GM19324 (cell line): ENCODE data around the gene SUMF1.
"Not testable (repeated sequence)": the region's sequence is repeated elsewhere in the genome, so short reads cannot be mapped to it uniquely, and the experiment has no call there.

ENCODE experiments used
- ATAC-seq: cut with Tn5 transposase; IDR thresholded peaks from one replicate; pipeline ENCODE4 v1.9.1; 2021; ENCODE audit warnings: mild to moderate bottlenecking, moderate library complexity; ENCODE audit not compliant: unreplicated experiment, low FRiP score

The SUMF1 gene

GRCh38 chr3:4464576-4464975 lies 2.5 kb downstream of the SUMF1 start:
- ATAC-seq, result no peak

- no peak for ATAC-seq
Measured at GRCh38 chr3:4462369-4463040, 4.6 kb downstream of the SUMF1 start.

- no peak for ATAC-seq
Measured at GRCh38 chr3:4461468-4462090, 5.5 kb downstream of the SUMF1 start.

- ATAC-seq, result no peak
Measured at GRCh38 chr3:4460334-4460733, 6.7 kb downstream of the SUMF1 start.

DNA sequence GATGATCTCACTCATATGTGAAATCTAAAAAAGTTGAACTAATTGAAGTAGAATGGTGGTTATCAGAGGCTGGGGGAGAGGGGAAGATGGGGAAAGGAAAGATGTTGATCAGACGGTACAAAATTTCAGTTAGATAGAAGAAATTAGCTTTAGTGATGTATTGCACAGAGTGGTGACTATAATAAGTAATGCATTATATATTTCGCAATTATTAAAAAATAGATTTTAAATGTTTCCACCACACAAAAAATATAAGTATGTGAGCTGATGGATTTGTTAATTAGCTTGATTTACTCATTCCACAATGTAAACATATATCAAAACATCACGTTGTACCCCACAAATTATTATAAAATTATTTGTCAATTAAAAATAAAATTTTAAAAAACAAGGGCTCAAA lies 8.1 kb downstream of the SUMF1 start:
- no peak for ATAC-seq

DNA sequence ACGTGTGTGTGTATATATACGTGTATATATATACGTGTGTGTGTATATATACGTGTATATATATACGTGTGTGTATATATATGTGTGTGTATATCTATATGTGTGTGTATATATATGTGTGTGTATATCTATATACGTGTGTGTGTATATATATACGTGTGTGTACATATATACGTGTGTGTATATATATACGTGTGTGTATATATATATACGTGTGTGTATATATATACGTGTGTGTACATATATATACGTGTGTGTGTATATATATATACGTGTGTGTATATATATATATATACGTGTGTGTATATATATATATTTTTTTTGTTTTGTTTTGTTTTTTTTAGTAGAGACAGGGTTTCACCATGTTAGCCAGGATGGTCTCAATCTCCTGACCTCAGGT lies 10.3 kb downstream of the SUMF1 start:
- ATAC-seq, result not testable (repeated sequence)

GRCh38 chr3:4454142-4454541 lies 12.9 kb downstream of the SUMF1 start:
- ATAC-seq, result no peak

DNA sequence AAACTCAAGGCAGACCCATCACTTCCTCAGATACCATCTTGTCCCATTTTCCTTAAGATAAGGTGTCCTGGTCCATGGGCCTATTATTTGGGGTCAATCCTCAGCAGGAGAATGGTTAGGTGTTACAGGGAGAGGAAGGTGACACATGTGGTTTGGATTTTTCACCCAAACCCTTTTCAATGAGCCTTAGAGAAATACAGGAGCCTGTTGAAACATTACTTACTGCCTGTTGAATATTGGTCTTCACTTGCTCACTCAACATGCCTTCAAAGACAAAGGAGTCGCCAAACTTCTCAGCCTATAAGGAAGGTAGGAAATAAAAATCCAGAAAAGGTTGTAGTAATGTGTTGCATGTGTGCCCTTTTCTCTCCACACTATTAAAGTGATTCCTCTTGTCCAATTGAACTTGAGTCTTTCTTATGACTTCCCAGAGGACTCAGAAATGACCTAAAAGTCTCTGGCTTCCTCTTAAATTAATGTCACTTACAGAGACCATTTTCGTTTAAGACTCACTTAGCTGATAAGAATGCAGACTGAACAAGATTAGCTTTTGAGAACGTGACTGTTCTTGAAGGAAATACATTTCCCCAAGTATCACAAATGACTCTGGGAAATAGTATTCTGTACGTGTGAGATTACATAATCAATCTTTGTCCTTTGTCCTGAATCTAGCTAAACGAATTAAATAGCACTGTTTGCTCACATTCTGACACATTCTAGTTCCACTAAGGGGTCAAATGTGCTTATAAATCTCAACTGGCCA lies 17.8 kb downstream of the SUMF1 start:
- ATAC-seq, result no peak

- no peak for ATAC-seq
Measured at GRCh38 chr3:4448187-4448586, 18.9 kb downstream of the SUMF1 start.

DNA sequence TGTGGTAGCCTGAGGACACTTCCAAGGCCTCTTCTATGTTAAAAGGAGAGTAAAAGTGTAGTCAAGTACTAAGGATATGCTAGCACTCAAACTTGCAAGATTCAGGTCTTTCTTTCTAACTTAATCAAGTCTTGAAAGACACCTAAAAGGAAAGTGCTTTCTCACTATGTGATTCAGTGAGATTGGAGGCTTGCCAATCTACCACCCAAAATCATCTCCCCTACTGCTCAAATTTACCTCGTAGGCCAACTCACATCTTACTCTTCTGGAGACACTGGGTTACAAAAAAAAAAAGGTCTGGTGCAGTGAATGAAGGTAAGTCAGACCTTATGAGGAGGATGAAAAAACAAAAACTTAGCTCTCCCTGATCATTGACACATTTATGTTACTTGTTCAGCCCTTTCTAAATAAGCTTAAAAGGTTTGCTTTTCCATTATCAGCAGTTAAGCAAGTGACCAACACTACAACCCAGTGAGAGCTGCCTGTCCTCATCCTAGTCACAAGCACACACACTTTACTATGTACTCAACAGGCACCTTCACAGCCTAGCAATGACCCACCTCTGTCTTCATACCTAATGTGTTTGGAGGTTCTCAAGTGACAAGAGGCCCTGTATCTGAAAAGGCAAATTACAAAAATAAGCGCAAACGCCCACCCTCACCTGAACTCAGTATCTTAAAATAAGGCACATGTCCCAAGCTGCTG lies 19.6 kb downstream of the SUMF1 start:
- no peak for ATAC-seq

DNA sequence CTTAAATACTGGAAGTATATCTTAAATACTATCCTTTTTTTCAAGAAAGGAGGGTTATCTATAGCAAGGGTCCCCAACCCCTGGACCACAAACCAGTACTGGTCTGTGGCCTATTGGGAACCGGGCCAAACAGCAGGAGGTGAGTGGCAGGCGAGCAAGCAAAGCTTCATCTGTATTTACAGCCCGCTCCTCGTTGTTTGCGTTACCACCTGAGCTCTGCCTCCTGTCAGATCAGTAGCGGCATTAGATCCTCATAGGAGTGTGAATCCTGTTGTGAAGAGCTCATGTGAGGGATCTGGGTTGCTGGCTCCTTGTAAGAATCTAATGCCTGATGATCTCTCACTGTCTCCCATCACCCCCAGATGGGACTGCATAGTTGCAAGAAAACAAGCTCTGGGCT lies 26.1 kb downstream of the SUMF1 start:
- ATAC-seq, result no peak

DNA sequence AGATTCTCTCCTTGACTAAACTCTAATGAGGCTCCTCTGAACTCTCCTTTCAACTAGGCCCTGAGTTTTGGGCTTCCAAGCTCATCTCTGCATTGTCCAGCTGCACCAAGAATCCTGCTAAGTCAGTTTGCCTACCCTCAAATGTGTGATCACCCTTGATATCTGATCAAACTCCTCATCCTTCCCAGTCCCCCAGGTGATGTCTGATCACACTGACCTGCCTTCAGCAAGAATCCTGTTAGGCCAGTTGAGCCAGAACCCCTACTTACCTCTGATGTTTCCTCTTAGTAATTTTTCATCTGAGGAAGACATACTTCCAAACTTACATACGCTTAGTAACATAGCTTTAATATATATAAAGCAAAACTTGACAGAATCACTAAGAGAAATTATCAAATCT lies 28.8 kb downstream of the SUMF1 start:
- ATAC-seq, result no peak

- no peak for ATAC-seq
Measured at GRCh38 chr3:4432259-4432658, 34.8 kb downstream of the SUMF1 start.

DNA sequence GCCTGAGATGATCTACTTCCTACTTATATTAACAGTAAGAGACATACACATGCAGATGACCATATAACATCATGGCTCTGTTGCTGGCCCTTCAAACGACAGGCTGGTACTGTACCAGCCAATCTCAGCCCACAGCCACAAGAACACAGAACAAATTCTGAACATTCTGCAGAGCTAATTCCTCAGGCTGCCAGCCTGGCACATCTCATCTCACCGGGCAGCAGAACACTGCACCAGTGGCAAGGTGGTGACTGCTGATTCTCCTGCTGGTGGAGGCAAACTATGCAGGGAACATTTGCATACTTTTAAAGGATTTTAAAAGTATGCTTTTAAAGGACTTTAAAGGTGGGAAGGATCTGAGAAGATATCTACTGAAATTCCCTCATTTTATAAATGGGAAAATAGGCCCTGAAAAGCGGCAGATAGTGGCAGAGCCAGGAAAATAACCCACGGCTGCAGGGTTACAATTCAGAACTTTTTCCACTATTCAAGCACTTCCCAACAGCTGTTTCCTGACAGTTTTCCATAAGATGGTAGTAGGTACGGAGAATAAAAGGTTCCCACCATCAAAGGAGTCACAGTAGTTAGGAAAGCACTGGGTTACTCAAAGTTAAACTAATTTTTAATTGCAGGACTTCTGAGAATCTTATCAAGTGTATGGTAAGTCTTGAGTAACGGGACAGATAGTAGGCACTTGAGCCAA lies 37.3 kb downstream of the SUMF1 start:
- no peak for ATAC-seq

- peak; percentile 67 for ATAC-seq
Measured at GRCh38 chr3:4426782-4427344, 40.2 kb downstream of the SUMF1 start.

- no peak for ATAC-seq
Measured at GRCh38 chr3:4426261-4426781, 40.7 kb downstream of the SUMF1 start.

DNA sequence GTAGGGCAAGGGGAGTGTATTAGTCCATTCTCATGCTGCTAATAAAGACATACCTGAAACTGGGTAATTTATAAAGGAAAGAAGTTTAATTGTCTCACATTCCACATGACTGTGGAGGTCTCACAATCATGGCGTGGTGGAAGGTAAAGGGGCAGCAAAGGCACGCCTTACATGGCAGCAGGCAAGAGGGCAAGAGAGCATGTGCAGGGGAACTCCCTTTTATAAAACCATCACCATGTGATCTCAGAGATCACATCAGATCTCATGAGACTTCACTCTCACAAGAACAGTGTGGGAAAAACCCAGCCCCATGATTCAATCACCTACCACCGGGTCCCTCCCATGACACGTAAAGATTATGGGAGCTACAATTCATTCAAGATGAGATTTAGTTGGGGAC lies 41.4 kb downstream of the SUMF1 start:
- ATAC-seq, result no peak

- ATAC-seq, result no peak
Measured at GRCh38 chr3:4425055-4425454, 42.0 kb downstream of the SUMF1 start.

DNA sequence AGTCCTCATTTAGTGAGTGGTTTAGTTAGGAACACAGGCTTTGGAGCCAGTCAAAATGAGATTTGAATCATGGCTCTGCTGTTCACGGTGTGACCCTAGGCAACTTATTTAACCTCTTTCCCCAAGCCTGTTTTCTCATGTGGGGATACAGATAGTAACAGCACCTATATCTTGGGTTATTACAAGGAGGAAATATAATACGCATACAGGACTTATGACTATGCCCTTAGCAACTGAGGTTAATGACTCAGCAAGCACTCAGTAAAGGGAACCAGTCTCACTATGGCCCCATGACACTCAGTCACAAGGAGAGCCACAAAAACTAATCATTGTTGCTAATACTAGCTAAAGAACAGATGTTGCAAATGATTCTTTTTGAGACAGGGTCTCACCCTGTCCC lies 45.9 kb downstream of the SUMF1 start:
- no peak for ATAC-seq

DNA sequence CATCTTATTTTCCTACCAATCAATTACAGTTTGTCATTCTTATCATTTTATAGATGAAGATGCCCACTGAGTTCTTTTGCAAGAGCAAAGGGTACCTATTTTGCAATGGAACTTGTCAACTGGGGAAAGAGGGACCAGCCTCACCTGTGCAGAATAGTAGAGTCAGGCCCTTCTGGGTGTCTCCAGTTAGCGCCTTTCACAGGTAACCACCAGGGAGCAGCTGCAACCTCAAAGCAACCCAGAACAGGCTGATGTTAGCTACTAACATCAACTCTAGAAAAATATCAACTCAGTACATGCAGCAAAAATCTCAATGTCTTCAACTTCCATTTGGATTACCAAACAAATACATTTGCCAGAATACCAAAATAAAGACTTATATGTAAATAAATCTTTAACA lies 47.1 kb downstream of the SUMF1 start:
- no peak for ATAC-seq
